HG02623 (cell line): ENCODE results near the gene JMJD8.
A peak's percentile ranks its signal among the peaks of the same experiment; 100 is the strongest.

Source experiments
- ATAC-seq: cut with Tn5 transposase; IDR thresholded peaks from one replicate; pipeline ENCODE4 v1.9.1; 2021; ENCODE audit warnings: moderate library complexity; ENCODE audit not compliant: unreplicated experiment

JMJD8 gene

GRCh38 chr16:642189-643049 is 41.7 kb downstream of the JMJD8 start:
- peak; percentile 25 for ATAC-seq

- peak; percentile 51 for ATAC-seq
Measured at GRCh38 chr16:641326-642188, 42.6 kb downstream of the JMJD8 start, which contains the start of gene MCRIP2. Gene MCRIP2, plus strand, starts transcription at chr16:641828. Its CDS starts 164 bp downstream, at chr16:641992.

- no peak for ATAC-seq
Measured at GRCh38 chr16:640614-641013, 43.5 kb downstream of the JMJD8 start.

- ATAC-seq: no peak
Measured at GRCh38 chr16:638836-639235, 45.3 kb downstream of the JMJD8 start.

- ATAC-seq: no peak
Measured at GRCh38 chr16:638034-638543, 46.0 kb downstream of the JMJD8 start.

GRCh38 chr16:637081-638018 is 46.8 kb downstream of the JMJD8 start:
- no peak for ATAC-seq

GRCh38 chr16:636206-637080 is 47.7 kb downstream of the JMJD8 start, which contains the start of gene METTL26:
Gene METTL26, minus strand, starts transcription at chr16:636305. Its CDS starts 15 bp downstream, at chr16:636290.
- peak; percentile 54 for ATAC-seq

- no peak for ATAC-seq
Measured at GRCh38 chr16:635573-636205, 48.4 kb downstream of the JMJD8 start.

- no peak for ATAC-seq
Measured at GRCh38 chr16:634996-635395, 49.1 kb downstream of the JMJD8 start.

- ATAC-seq: no peak
Measured at GRCh38 chr16:634051-634670, 50.0 kb downstream of the JMJD8 start.

- ATAC-seq: no peak
Measured at GRCh38 chr16:633336-634050, 50.6 kb downstream of the JMJD8 start.

- ATAC-seq: no peak
Measured at GRCh38 chr16:632486-633335, 51.4 kb downstream of the JMJD8 start.

GRCh38 chr16:631808-632358 is 52.3 kb downstream of the JMJD8 start:
- ATAC-seq: no peak
